HG03558 (cell line): ENCODE data around the gene KLK5.
"Not testable (repeated sequence)": the region's sequence is repeated elsewhere in the genome, so short reads cannot be mapped to it uniquely, and the experiment has no call there.

ENCODE experiments used
- ATAC-seq: cut with Tn5 transposase; IDR thresholded peaks from one replicate; pipeline ENCODE4 v1.9.1; 2021; ENCODE audit warnings: moderate number of reproducible peaks; ENCODE audit not compliant: unreplicated experiment; ENCODE audit errors: extremely low read depth

The KLK5 gene, protein sequence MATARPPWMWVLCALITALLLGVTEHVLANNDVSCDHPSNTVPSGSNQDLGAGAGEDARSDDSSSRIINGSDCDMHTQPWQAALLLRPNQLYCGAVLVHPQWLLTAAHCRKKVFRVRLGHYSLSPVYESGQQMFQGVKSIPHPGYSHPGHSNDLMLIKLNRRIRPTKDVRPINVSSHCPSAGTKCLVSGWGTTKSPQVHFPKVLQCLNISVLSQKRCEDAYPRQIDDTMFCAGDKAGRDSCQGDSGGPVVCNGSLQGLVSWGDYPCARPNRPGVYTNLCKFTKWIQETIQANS

DNA sequence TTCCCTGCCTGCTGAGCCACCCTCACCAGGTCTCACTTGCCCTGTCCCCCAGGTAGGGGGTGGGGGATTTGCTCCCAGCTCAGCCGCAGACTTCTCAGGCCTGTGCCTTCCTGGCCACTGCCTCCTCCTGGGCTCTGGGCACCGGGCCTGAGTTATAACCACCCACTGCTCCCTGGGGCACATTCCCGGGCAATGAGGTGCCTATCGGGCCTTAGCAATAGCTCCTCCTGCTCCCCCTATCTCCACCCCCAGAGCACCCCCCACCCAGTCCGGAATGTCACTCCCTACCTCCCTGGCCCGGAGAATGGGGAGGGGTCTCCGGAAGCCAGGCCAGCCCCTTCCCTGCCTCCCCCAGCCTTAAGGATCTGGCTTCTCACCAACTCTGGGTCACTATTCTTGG, at the start of gene KLK5:
Gene KLK5 (minus strand): TSS at position 129 of the 400 bp plus-strand sequence. CDS start 381 bp downstream, outside the sequence.
- no peak for ATAC-seq

- no peak for ATAC-seq
Observed at GRCh38 chr19:51002089-51002532, 49.3 kb upstream of the KLK5 start.

- ATAC-seq, result no peak
Observed at GRCh38 chr19:51001515-51001914, 48.7 kb upstream of the KLK5 start, which contains the start of gene KLK8. KLK8 (minus strand) TSS chr19:51001604; CDS start chr19:51001167, 437 bp downstream.

DNA sequence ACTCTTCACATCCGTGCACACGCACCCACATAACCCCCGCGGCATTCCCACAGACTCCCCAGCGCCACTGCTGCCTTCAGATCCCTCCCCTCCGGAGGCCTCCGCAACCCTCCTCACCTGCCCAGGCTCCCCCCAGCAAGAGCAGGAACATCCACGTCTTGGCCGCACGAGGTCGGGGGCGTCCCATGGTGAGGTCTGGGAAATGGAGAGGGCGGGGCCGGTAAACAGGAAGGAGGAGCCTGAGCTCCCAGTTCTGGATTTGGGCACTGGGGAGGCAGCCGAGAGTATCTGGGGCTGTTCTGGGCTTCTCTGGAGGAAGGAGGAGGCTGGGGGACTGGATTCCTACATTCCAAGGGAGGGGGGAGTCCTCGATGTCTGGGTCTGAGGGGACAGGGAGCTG, 48.1 kb upstream of the KLK5 start:
- no peak for ATAC-seq

GRCh38 chr19:51000426-51000825, 47.6 kb upstream of the KLK5 start:
- ATAC-seq, result no peak

DNA sequence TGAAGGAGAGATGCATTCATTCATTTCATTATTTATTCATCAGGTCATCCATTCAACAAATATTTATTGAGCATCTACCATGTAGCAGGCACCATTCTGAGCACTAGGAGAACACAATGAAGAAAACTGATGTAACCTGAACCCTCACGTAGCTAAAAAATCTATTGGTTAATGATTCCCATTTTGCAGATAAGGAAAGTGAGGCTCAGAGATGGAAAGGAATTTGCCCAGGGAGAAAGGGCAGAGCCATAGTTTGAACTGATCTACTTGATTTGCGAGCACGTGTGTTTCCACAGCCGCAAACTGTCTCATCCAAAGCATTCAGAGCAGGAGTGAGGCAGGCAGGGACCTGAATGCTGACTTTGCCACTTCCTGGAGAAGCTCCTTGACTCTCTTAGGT, 45.8 kb upstream of the KLK5 start:
- no peak for ATAC-seq

DNA sequence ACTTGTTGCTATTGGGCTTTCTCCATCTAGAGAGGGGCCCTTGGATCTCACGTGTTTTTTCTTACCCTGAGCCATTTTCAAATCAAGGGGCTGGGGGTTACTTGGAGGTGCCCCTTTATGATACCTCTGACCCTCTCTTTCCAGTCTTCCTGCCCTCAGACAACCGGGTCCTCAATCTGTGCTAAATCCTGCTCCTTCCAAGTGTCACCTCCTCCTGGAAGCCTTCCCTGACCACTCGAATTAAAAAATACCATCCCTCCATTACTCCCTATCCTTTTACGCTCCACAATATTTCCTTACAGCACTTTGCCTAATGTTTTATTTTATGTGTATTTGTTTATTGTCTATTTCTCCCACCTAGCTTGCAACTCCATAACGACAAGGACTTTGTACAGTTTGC, 45.2 kb upstream of the KLK5 start:
- ATAC-seq, result no peak

- no peak for ATAC-seq
Observed at GRCh38 chr19:50994129-50994528, 41.3 kb upstream of the KLK5 start.

DNA sequence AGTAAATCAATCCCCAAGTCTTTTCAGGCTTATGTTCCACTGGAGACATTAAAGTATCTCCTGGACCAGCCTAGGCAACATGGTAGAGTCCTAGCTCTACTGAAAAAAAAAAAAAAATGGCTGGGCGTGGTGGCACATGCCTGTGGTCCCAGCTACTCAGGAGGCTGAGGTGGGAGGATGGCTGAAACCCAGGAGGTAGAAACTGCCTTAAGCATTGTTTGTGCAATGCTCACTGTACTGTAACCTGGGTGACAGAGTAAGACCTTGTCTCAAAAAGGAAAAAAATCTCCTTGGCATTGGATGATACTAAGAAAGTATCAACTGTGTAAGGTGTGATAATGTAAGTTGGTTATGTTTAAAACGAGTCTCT, 39.8 kb upstream of the KLK5 start:
- ATAC-seq, result no peak

GRCh38 chr19:50984416-50984815, 31.6 kb upstream of the KLK5 start:
- not testable (repeated sequence) for ATAC-seq

DNA sequence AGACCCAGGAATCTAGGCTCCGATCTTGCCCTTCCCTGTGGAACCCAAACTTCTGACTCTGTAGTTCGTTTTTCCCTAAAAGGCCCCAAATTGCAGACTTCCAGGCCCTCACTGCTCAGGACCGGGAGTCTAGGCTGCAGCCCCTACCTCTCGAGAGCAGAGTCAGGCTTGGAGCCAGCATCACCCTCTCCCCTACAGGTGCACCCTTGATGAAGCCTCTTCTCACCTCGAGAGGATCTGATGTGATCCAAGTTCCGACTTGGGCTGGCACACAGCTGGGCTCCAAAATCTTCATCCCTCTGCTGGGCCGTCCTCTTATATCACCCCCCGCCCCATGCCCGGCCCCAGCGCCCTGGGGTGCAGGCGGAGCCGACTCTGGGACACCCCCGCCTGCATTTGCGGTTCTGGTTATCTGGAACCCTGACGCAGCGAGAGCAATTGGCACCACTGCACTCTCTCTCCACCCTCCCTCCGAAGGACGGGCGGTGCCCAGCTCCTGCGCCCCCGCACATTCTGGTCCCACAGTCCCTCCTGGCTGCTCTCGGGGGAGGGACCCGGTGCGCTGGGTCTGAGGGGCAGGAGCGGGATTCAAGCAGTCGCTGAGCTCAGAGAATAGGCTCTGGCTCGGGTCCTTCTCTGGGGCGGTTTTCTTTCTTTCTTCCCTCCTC, 30.9 kb upstream of the KLK5 start, which contains the start of gene KLK7:
Gene KLK7 (minus strand): TSS at position 293 of the 668 bp plus-strand sequence. CDS start 1,518 bp downstream, outside the sequence.
- no peak for ATAC-seq

- no peak for ATAC-seq
Observed at GRCh38 chr19:50982186-50982585, 29.3 kb upstream of the KLK5 start.

DNA sequence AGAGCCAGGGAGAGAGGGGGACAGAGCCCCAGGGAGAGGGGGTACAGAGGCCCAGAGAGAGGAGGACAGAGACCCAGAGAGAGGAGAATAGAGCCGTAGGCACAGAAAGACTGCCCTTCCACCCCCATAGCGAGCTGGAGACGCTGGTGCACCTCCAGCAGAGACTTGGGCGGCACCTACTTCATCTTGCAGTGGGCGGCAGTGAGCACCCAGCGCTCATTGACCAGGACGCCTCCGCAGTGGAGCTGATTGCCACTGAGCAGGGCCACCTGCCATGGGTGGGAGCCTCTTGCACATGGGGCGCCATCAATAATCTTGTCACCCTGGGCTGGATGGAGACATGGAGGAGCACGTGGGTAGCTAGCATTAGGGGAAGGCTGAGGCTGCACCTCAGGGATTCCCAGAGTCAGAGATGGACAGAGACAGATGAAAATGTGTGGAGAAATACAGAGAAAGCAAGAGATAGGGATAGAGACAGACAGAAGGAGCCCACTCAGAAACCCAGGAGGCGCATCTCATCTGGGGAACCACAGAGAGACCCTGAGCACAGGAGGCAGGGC, 28.8 kb upstream of the KLK5 start:
- ATAC-seq, result no peak

GRCh38 chr19:50980208-50980607, 27.4 kb upstream of the KLK5 start:
- ATAC-seq, result no peak

DNA sequence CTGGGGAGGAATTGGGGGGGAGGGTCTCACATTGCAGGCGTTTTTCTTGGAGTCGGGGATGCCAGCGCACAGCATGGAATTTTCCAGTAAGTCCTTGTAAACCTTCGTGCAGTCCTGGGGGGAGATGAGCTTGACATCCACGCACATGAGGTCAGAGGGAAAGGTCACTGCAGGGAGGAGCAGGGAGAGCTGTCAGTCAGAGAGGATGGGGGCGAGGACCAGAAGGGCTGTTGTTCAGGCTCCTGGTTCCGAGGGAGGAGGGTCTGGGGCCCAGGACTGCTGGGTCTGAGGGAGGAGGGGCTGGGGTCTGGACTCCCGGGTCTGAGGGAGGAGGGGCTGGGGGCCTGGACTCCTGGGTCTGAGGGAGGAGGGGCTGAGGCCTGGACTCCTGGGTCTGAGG, 26.9 kb upstream of the KLK5 start:
- no peak for ATAC-seq

- no peak for ATAC-seq
Observed at GRCh38 chr19:50978772-50979390, 26.0 kb upstream of the KLK5 start.

DNA sequence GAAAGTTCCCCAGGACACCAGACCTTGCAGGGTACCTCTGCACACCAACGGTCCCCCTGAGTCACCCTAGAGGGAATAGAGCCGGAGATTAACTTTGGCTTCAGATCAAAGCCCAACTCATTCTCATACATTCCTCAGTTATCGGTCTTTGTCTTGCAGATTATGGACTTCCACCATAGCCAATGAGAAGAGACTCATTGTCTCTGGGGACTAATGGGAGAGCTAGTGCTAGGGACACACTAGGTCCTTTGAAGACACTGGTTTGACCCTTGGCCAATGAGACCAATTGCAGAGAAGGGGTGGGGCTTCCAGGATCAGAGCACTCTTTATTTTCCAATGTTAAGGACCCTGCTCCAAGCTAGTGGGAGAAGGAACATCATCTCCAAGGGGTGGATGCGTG, 24.8 kb upstream of the KLK5 start:
- no peak for ATAC-seq

- no peak for ATAC-seq
Observed at GRCh38 chr19:50975766-50976165, 22.9 kb upstream of the KLK5 start.

DNA sequence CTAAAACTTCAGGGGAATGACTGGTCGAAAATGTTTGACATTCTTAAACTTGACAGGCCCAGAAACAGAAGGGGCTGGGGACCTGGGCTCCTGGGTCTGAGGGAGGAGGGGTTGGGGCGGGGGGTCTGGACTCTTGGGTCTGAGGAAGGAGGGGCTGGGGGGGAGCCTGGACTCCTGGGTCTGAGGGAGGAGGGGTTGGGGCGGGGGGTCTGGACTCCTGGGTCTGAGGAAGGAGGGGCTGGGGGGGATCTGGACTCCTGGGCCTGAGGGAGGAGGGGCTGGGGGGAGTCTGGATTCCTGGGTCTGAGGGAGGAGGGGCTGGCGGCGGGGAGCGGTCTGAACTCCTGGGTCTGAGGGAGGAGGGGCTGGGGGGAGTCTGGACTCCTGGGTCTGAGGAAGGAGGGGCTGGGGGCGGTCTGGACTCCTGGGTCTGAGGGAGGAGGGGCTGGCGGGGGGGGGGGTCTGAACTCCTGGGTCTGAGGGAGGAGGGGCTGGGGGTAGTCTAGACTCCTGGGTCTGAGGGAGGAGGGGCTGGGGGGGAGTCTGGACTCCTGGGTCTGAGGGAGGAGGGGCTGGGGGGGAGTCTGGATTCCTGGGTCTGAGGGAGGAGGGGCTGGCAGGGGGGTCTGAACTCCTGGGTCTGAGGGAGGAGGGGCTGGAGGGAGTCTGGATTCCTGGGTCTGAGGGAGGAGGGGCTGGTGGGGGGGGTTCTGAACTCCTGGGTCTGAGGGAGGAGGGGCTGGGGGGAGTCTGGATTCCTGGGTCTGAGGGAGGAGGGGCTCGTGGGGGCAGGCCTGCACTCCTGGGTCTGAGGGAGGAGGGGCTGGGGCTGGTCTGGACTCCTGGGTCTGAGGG, 22.1 kb upstream of the KLK5 start:
- no peak for ATAC-seq

GRCh38 chr19:50972795-50973376, 20.0 kb upstream of the KLK5 start:
- ATAC-seq, result no peak
